ENCODE data around the gene MUC5B. TPM values are rescaled to one million over a fixed set of nuclear protein-coding genes. Genes with fewer than 3 reads are reported as not detected.

Gene MUC5B
- total RNA-seq, 2 experiments from 2014 or later: not detected

DNA sequence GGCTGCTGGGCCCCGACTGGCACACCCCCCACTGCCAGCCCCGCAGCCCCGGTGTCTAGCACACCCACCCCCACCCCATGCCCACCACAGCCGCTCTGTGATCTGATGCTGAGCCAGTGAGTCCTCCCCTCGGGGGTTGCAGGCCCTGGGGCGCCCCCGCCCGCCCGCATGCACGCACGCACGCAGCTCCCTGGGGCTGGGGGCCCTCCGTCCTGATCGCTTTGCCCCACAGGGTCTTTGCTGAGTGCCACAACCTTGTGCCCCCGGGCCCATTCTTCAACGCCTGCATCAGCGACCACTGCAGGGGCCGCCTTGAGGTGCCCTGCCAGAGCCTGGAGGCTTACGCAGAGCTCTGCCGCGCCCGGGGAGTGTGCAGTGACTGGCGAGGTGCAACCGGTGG lies 32.3 kb downstream of the MUC5B start:
- no peaks in the 10 kb centered on the region for H3K9me3 Mint-ChIP-seq
- H3K27ac Mint-ChIP-seq: no peak overlapping the region
- CTCF ChIA-PET: no interaction called here
- H3K9me3 ChIP-seq (ENCODE audit: control insufficient read depth in 1 of 2, insufficient read depth in 1 of 2, low read length in 2 of 2): peaks cover 0 to 17% of the 10 kb centered on the region in 2 experiments
- no peak overlapping the region for H3K27ac ChIP-seq (ENCODE audit: low read depth in 1 of 2, low read length in 2 of 2)
- H3K27me3 ChIP-seq (ENCODE audit: control insufficient read depth in 1 of 2, insufficient read depth in 2 of 2, low read length in 2 of 2): no peaks in the 10 kb centered on the region
- no peak for DNase-seq
- TF ChIP-seq CTCF (IDR thresholded peaks at IDR 0.05): no peak
- no peak for ATAC-seq (ENCODE audit: poor library complexity)
- no peaks in the 10 kb centered on the region for H3K36me3 ChIP-seq (ENCODE audit: insufficient read depth, low read length)
- H3K27me3 Mint-ChIP-seq: no peaks in the 10 kb centered on the region
- no peaks in the 10 kb centered on the region for H3K36me3 Mint-ChIP-seq (ENCODE audit: low read depth)
- POLR2A ChIA-PET: no interaction called here
- intact Hi-C loops (cut with DNase I, micrococcal nuclease): no loop called here
- no peaks in the 10 kb centered on the region for H3K4me1 ChIP-seq (ENCODE audit: insufficient read depth, low read length)
- no peaks in the 10 kb centered on the region for H3K4me1 Mint-ChIP-seq (ENCODE audit: low read depth)
- H3K4me3 ChIP-seq (ENCODE audit: low read length): no peak overlapping the region
- H3K4me3 Mint-ChIP-seq: no peak overlapping the region

GRCh38 chr11:1256257-1257045 lies 33.6 kb downstream of the MUC5B start:
- Histone ChIP-seq H3K4me1 (ENCODE audit: insufficient read depth, low read length) (peaks cover under 1% of the 10 kb centered on the region), H3K9me3 (ENCODE audit: control insufficient read depth in 1 of 2, insufficient read depth in 1 of 2, low read length in 2 of 2) (peaks cover 0 to 10% of the 10 kb centered on the region in 2 experiments), H3K36me3 (ENCODE audit: insufficient read depth, low read length) (no peaks in the 10 kb centered on the region), H3K27me3 (ENCODE audit: control insufficient read depth in 1 of 2, insufficient read depth in 2 of 2, low read length in 2 of 2) (no peaks in the 10 kb centered on the region), H3K27ac (ENCODE audit: low read depth in 1 of 2, low read length in 2 of 2) (no peak overlapping the region), H3K4me3 (ENCODE audit: low read length) (no peak overlapping the region)
- ATAC-seq (ENCODE audit: poor library complexity) (no peak), DNase-seq (no peak)
- Mint-ChIP-seq H3K27ac (no peak overlapping the region), H3K27me3 (no peaks in the 10 kb centered on the region), H3K36me3 (ENCODE audit: low read depth) (no peaks in the 10 kb centered on the region), H3K4me3 (no peak overlapping the region), H3K4me1 (ENCODE audit: low read depth) (no peaks in the 10 kb centered on the region), H3K9me3 (no peaks in the 10 kb centered on the region)
- intact Hi-C loops (cut with DNase I, micrococcal nuclease): no loop called here
- ChIA-PET CTCF (no interaction called here), POLR2A (no interaction called here)
- TF ChIP-seq CTCF (IDR thresholded peaks at IDR 0.05): no peak

DNA sequence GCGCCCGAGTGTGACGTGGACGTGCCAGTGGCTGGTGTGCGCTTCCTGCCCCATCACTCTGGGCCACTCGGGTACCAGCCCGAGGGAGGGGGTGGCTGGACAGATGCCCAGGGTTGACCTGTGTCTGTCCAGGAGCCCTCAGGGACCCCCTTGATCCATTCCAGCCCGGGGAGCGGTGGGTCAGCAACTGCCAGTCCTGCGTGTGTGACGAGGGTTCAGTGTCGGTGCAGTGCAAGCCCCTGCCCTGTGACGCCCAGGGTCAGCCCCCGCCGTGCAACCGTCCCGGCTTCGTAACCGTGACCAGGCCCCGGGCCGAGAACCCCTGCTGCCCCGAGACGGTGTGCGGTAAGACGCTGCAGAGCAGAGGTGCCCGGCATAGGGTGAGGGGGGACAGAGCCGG lies 34.5 kb downstream of the MUC5B start:
- CTCF ChIA-PET: no interaction called here
- Histone ChIP-seq H3K4me3 (ENCODE audit: low read length) (no peak overlapping the region), H3K36me3 (ENCODE audit: insufficient read depth, low read length) (no peaks in the 10 kb centered on the region), H3K27me3 (ENCODE audit: control insufficient read depth in 1 of 2, insufficient read depth in 2 of 2, low read length in 2 of 2) (no peaks in the 10 kb centered on the region), H3K9me3 (ENCODE audit: control insufficient read depth in 1 of 2, insufficient read depth in 1 of 2, low read length in 2 of 2) (peaks cover 0 to 1% of the 10 kb centered on the region in 2 experiments), H3K27ac (ENCODE audit: low read depth in 1 of 2, low read length in 2 of 2) (no peak overlapping the region), H3K4me1 (ENCODE audit: insufficient read depth, low read length) (peaks cover 10% of the 10 kb centered on the region)
- no peak for TF ChIP-seq CTCF (IDR thresholded peaks at IDR 0.05)
- intact Hi-C loops (cut with DNase I, micrococcal nuclease): no loop called here
- no peak overlapping the region for H3K4me3 Mint-ChIP-seq
- H3K4me1 Mint-ChIP-seq (ENCODE audit: low read depth): peaks cover 6% of the 10 kb centered on the region
- H3K27ac Mint-ChIP-seq: no peak overlapping the region
- DNase-seq (no peak), ATAC-seq (ENCODE audit: poor library complexity) (no peak)
- H3K9me3 Mint-ChIP-seq: no peaks in the 10 kb centered on the region
- POLR2A ChIA-PET: no interaction called here
- no peaks in the 10 kb centered on the region for H3K36me3 Mint-ChIP-seq (ENCODE audit: low read depth)
- H3K27me3 Mint-ChIP-seq: no peaks in the 10 kb centered on the region

Data from CD4-positive, alpha-beta T cell (primary cell).